GM19467 (cell line): ENCODE results near the gene FAM200C.

Experiments
- ATAC-seq: cut with Tn5 transposase; IDR thresholded peaks from one replicate; pipeline ENCODE4 v1.9.1; 2021; ENCODE audit warnings: mild to moderate bottlenecking, moderate library complexity; ENCODE audit not compliant: unreplicated experiment

FAM200C gene

DNA sequence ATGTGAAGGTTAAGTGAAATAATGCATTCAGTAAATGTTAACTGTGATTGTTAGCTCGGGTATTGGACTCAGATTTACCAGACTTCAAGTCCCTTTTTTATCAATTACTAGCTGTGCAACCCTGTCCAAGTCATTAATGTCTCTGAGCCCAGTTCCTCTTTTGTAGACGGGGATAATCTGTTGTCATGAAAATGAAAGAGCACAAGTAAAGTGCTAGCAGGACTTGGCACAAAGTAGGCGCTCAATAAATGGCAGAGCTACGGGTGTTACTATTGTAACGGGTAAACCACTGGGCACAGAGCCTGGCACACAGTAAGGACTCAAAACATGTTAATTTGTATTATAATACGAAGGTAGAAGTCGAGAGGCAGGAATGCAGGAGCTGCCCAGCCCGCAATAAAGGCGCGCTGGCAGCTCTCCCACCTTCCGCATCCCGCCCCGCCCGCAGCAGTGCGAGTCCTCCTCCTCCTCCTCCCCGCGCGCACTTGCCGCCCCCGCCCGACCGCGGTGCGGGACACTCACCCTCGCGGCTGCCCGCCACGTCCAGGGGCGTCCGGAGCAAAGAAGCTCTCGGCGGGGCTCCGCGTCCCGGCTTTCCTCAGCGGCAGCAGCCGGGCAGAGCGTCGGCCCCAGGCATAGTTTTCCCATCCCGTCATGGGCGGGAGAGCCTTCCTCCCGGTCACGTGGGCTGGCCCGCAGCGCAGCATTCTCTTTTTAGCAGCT, 29.7 kb downstream of the FAM200C start, which contains the start of gene C1QTNF2:
TSS of gene C1QTNF2 (minus strand) at position 637 of the 723 bp plus-strand sequence. CDS start 15,615 bp downstream, outside the sequence.
- ATAC-seq: no peak

DNA sequence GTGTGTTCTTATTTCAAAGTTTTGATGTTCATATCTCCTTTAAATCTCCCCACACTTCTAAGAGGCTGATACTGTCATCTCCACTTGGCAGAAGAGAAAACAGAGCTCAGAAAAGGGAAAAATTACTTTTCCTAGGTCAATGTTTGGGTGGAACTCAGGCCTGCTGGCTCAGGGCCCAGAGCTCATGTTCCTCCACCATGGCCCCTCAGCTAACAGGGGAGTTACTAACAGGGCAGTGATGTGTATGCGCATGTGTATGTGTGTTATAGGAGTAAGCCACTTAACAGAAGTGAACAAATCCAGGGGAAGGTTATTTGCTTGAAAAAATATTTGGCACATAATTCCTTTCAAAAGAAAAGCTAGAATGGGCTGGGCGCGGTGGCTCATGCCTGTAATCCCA, 32.0 kb downstream of the FAM200C start:
- ATAC-seq: no peak

DNA sequence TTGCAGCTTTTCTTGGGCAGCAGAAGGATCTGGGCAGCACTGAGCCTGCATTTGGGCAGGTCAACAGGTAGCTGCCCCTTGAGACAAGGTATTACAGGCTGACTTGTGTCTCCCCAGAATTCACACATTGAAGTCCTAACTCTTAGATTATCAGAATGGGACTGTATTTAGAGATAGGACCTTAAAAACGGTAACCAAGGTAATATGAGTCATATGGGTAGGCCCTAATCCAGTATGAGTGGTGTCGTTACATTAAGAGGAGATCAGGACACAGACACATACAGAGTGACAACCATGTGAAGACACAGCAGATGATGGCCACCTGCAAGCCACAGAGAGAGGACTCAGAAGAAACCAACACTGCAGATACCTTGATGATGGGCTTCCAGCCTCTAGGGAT, 32.6 kb downstream of the FAM200C start:
- ATAC-seq: no peak

DNA sequence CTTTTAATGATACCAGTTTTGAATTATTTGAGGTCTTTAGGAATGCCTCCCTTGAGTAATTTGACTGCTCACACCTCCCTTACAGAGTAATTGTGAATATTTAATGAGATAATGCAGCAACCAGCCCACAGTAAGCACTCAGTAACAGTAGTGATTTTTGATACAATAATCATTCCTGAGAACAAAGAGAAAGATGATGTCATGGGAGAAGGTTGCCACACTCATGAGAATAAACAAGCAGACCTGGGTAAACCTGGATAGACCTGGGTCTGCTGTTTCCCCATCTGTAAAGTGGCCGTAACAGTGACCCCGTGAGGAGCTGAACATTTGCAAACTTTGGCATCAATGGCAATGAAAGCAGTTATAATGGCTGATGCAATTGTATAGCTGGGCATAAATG, 33.6 kb downstream of the FAM200C start:
- no peak for ATAC-seq

DNA sequence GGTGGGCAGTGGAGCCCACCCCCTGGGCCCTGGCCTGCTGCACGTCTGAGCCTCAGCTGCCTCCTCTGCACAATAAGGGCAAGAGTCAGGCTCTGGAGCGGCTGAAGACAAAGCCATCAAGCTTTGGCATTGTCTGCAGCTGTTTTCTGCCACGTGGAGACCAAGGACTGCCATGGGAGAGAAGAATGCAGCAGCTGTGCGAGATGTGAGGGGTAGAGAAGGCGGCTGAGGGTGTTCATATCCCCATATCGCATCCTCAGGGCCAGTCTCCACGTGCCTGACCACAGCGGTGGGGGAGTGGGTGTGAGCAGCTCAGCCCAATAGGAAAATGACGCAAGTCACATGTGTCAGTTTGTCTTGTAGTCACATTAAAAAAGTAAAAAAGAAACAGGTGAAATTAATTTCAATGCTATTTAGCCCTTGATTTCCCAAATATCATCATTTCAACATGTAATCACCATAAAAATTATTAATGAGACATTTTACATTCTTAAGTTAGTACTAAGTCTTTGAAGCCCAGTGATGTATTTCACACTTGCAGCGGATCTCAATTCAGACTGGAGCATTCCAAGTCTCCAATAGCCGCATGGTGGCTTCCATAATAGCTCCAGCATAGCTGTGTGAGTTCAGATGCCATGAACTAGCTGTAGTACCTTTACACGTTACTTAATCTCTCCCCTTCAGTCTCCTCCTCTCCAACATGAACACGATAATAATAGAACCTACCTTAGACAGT, 36.0 kb downstream of the FAM200C start:
- no peak for ATAC-seq

DNA sequence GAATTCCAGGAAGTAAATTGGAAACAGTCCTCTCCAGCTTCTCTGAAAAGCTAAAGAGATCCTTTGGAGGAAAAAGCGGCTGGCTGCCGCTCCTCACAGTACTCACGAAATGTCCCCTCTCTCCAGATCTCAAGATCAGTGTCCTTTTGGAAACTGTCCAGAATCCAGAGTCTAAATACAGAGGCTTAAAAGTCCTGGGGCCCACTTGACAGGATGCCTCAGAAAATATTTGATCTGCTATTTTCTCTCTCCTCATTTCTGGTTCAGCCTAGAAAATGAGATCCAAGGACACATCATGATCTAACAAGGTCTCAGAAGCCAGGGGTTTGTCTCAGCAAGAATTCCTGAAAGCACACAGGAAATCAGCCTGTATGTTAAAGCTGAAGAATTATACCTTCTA, 36.6 kb downstream of the FAM200C start:
- ATAC-seq: no peak

DNA sequence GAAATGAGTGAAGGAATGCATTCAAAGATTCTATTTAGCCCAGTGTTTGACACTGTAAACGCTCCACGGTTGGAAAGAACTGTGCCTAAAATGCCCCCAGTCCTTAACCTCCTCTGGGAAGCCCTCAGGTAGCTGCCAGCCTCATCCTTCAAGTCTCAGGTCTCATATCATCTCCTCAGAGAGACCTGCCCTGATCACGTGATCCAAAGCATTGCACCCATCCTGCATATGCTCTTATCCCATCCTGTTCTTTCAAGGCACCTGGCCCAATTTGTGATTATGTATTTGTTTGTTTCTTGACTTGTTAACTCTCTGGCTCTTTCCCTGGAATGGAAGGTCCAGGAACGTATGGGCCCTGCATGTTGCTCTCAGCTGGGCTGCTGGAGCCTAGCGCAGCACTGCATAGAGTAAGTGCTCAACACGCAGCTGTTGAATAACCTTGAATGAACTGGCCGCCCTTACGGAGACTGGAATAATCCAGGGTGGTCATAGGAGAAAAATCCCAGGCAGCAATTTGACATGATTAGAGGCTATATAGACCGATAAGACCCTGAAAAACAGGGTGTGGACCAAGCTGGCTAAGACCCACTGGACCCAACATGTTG, 38.1 kb downstream of the FAM200C start:
- ATAC-seq: no peak

DNA sequence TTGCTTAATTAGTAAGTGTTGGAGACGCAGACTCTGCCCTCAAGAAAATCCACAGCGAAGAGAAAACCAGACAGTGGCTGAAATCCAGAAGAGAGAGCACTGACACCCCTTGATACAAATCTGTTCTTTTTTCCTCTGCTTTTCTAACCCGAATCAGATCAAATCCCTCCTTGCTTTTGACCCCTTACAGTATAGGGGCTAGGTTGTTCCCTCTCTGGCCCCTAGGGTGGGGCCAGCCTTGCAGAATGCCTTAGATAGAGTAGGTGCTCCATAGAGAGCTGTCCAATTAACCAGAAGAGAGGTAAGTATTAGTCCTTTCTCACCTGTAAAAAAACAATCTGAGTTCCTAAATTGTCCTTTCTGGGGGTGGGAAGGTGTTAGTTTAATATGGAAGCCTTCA, 39.5 kb downstream of the FAM200C start:
- no peak for ATAC-seq

DNA sequence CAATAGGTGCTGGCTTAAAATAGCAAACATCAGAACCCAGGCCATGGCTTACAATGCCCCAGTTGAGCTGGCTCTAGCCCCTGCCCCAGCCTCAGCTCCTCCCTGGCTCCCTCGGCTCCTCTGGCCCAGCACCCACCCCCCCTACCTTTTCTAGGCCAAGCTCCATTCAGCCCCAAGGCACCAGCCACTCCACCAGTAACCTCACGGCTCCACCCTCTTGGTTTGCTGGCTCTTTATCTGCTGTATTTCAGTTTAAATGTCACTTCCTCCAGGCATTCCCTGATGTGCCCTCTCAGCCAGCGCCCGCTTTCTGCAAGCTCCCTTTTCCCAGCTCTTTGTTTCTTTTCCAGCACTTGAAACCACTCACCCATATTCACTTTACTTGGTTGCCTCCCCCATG, 40.0 kb downstream of the FAM200C start:
- no peak for ATAC-seq

DNA sequence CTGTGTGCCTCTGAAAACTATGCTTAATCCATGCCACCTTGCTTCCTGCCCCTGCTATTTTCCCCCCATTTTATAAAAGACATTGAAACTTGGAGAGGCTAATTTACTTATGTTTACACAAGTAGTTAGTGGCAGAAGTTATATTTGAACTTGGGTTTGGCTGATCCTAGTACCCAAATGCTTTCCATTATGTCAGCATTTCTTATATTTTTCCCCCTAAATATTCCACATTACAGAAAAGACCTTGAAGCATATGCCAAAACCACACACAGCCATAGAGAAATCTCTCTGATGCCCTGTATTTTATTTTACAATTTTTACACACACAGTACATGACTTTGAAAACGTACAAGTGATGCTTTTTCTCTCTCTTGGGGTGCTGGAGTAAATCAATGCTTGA, 40.6 kb downstream of the FAM200C start:
- no peak for ATAC-seq

DNA sequence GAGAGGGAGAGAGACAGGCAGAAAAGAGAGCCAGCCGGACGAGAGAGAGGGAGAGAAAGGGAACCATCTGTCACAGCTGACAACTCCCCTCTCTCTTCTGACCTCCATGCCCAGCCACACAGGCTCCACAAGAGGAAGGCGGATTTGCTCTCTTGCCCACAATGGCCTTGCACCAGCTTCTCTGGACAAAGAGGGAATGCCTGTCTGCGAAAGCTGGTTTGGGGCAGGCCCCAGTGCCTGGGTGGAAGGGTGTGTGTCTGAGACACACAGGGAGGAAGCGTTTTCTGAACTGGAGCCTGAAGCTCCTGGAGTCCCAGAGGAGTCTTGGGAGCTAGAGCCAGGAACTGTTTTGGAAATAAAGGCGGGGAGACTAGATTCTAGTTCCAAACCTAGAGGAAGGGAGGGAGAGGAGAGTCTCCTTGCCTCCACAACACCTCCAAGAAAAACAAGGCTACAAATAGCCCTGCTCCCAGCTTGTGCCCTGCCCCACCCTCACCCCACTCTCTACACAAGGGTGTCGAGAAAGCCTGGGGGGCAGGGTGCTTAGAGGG, 41.9 kb downstream of the FAM200C start:
- no peak for ATAC-seq

DNA sequence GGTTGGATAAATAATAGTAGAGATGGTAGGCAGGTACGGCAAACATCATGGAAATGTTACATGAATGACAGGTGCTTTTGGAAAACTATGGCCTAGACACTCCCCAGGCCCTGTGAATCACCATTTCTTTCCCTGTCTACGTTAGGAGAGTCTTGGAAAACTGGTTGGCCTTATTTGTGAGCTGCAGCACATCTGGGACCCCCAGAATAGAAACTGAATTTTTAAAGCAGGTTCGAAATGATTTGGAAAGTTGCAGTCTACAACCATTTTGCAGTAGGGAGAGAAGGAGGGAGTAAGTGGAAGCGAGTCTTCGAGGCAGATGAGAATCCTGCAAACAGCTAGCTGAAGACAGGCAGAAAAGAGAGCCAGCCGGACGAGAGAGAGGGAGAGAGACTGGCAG, 42.5 kb downstream of the FAM200C start:
- ATAC-seq: no peak

DNA sequence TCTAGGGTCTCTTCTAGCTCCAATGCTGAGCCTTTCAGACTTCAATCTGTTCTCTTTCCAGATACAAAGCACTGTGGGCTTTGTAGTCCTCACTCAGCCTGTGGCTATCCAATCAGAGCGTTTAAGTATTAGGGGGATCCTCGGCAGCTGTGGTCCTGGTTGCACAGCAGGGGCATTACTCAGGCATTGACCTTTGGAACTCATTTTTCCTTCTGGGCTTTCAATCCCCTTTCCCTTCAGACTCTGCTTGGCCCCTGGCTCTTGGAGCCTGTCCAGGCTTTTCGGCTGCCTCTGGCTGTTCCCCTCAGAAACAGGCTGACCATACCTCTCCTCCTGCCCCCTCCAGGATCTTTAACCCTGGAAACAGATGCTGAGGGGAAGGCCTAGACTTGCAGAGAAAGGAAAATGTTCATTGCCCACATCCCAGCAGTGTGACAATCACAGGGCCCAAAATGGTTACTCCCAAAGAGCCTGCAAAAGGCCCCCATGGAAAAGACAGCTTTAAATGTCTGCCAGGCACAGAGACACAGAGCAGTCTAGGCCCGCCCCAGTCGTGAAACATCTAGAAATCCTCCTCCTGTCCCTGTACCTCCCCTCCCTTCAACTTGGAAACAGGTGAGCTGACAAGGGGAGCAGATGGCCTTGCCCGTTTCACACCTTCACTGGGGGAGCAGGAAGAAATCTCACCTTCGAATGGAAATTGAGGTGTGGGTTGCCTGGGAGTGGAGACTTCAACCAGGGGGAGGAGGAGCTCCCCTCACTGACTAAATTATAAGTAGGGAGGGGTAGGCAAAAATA, 43.1 kb downstream of the FAM200C start:
- no peak for ATAC-seq

DNA sequence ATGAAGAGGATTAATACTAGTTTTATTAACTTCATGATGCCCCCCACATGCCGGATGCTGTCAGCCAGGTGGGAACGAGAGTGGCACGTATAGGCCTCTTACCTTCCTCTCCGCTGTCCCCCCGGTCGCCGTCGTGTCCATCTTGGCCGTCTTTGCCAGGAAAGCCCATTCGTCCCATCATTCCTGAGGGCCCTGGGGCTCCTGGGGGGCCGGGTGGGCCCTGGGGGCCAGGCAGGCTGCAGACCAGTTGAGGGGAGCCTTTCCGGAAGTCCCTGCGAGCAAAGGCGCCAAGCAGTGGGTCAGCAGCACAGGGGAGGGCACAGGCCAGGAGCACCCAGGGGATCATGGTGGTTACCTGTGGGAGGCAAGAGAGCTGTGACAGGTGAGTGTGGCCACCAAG, 45.2 kb downstream of the FAM200C start:
- no peak for ATAC-seq

DNA sequence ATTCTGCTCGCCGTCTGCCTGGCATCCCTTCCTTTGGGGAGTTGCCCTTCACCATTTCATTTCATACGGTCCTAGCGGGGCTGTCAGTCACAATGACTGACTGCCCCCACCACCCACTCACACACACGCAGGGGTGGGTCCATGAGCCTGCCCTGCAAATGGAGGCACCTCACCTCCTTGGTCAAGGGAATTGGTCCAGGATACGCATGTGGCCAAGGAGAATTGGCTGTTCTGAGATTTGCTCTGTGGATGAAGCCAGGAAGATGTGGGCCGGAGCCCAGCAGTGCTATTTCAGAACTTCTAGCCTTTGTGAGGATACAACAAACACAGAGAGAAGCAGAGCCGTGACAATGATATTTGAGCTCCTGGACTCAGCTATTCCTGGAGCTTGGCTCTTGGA, 46.5 kb downstream of the FAM200C start:
- ATAC-seq: no peak

DNA sequence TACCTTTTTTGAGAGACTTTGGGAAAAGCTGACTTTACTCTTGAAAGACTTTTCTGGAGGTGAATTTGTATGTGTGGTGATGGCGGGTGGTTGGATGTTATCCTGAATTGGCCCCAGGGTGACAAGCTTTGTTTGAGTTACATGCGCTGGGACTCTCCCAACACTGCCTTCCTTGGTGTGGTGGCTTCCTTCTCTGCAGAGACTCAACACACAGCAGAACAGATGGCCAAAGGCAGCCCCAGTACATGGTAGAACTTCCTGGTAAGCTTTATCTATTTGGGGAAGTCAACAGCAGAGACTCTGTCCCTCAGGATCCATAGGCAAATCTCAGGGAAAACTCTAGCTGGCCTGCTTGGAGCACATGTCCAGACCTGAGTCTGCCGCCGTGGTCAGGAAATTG, 47.5 kb downstream of the FAM200C start:
- no peak for ATAC-seq

DNA sequence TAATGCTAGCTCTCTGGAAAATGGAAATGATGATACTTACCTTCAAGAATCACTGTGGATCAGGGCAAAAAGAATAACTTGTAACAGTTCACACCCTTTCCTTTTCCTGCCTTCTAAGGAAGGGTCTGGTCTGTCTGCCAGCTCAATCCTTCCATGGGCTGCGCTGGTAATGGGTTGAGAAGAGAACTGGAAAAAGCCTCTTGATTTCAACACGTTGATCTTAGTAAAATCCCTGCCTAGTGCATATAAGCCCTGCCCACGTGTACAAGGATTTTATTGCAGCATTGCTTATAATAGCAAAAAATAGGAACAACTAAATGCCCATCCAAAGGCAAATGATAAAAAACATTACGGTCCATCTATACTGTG, 49.9 kb downstream of the FAM200C start:
- ATAC-seq: no peak

DNA sequence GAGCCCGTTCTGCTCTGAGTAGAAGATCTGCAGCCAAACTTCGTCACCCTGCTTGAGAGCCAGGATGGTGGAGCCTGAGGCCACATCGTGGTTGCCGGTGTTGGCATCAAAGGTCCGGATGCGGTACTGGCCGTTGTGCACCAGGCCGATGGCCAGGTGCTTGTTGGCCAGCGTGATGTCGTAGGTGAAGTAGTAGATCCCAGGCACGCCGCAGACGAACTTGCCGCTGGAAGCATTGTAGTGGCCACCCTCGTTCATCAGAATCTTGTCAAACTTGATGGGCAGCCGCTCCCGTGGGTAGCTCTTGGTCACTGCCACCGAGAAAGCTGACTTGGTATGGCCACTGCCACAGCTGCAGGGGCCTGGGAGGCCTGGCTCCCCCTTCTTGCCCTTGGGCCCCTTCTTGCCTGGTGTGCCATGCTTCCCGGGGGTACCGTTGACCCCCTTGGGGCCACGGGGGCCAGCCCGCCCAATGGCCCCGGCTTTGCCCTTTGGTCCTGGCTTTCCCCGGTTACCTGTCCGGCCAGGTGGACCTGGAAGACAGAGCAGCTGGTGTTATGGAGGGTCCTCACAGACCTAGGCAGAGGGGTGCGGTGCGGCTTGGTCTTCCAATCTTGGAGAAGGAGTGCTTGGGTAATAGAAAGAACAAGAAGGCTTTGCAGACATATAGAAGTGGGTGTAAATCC, 50.5 kb downstream of the FAM200C start:
- ATAC-seq: no peak

DNA sequence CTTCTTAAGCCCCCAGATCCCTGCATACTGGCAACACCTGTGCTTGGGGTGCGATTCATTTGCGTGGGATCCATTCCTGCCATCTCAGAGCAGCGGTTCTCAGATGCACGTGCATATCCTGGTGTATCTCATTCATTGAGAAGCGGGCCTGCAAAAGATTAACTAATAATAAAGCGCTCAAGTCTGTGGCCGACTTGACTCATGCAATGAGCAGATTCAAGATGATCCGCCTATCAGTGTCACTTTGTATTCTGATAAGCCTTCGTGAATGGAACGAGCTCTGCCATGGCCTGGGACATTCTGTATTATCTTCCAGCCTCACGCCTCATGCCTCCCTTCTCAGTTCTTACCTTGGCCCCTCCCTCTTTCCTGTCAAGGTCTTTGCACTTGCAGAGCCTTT, 51.8 kb downstream of the FAM200C start:
- no peak for ATAC-seq

DNA sequence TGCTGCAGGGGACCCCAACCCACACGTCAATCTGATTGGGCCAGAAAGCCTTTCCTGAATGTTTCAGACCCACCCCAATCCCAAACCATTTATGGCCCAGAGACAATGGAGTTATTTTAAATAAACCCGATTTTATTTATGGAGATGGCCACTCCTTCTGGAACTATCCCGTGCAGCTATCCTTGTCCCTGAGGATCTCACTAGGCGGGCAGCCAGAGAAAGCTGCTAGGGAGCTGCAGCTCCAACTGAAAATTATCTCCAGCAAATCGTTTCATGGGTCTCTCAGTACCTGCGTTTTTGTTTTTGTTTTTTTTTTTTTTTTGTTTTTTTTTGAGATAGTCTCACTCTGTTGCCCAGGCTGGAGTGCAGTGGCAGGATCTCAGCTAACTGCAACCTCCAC, 52.4 kb downstream of the FAM200C start:
- ATAC-seq: no peak
